Left ventricle myocardium superior (tissue), 1 donor: ENCODE data around the gene GGPS1. TPM values are rescaled to one million over a fixed set of nuclear protein-coding genes. Genes with fewer than 3 reads are reported as not detected.
A peak's percentile ranks its signal among the peaks of the same experiment; 100 is the strongest.
"Not testable (repeated sequence)": the region's sequence is repeated elsewhere in the genome, so short reads cannot be mapped to it uniquely, and the experiment has no call there.

Experiments
- ATAC-seq: fragments of 200-7000 bp; cut with Tn5 transposase; one replicate; pipeline ENCODE4 v1.9.1; 2020; ENCODE audit warnings: mild to moderate bottlenecking, moderate library complexity
- DNase-seq: peaks from one replicate; pipeline ENCODE4 v3.0.0-alpha.2; 2020
- intact Hi-C: fragments of 100-400 bp; cut with micrococcal nuclease; formaldehyde crosslinking; loops from one replicate; pipeline ENCODE4 v1.11.0; 2022
- long read RNA-seq: library from polyadenylated mRNA; unstranded; transcript quantifications from one replicate; pipeline ENCODE4 v2.0.0, GENCODE V29; 2021
- total RNA-seq: library from RNA; stranded (reverse); fragmentation: NEBNext Ultra II Directional; extraction: Animal tissue kit (Norgen Biotek cat#: 25700); gene quantifications from one replicate; pipeline ENCODE4 v1.2.1, GENCODE V29; 2021
- donor health status: DM: no; HTN: yes; CAD: no; lungs with severe emphysema.

The GGPS1 gene
- 29.8 TPM for total RNA-seq
- long read RNA-seq, transcript GGPS1-201 (4 exons, 2,895 nt) = major isoform, 34 of 40 reads
- long read RNA-seq, partial matches to known transcripts = 4 of 40 reads
- long read RNA-seq, other reads (novel, unspliced or antisense) = 1 of 40 reads

- intact Hi-C loops = loop anchor here (5.0 kb wide), 1 partner anchor 39 kb away; the partner anchor contains the start of gene TBCE
- peak; percentile 93 for ATAC-seq
- peak; percentile 98 for DNase-seq
Measured at GRCh38 chr1:235328271-235329138, at the start of gene GGPS1. Gene GGPS1, plus strand, starts transcription at chr1:235328570. Its CDS starts 6,695 bp downstream, at chr1:235335265.

GRCh38 chr1:235278915-235279292 is 49.5 kb upstream of the GGPS1 start:
- DNase-seq (no peak), ATAC-seq (no peak)
- intact Hi-C loops = no loop called here

GRCh38 chr1:235279694-235280093 is 48.7 kb upstream of the GGPS1 start:
- intact Hi-C loops = no loop called here
- ATAC-seq (no peak), DNase-seq (no peak)

- ATAC-seq (no peak), DNase-seq (no peak)
- intact Hi-C loops = no loop called here
Measured at GRCh38 chr1:235280467-235280866, 47.9 kb upstream of the GGPS1 start.

- DNase-seq, ATAC-seq, intact Hi-C loops: not testable (repeated sequence)
Measured at GRCh38 chr1:235283636-235284035, 44.7 kb upstream of the GGPS1 start.

GRCh38 chr1:235284231-235284769 is 44.1 kb upstream of the GGPS1 start:
- no peak for ATAC-seq
- no peak for DNase-seq
- intact Hi-C loops = no loop called here

GRCh38 chr1:235286667-235287066 is 41.7 kb upstream of the GGPS1 start:
- intact Hi-C loops = no loop called here
- ATAC-seq (no peak), DNase-seq (no peak)

GRCh38 chr1:235287208-235287882 is 41.0 kb upstream of the GGPS1 start:
- no peak for DNase-seq
- ATAC-seq = no peak
- intact Hi-C loops = no loop called here

GRCh38 chr1:235289859-235290739 is 38.3 kb upstream of the GGPS1 start:
- no peak for DNase-seq
- no peak for ATAC-seq
- intact Hi-C loops = no loop called here

GRCh38 chr1:235290740-235291502 is 37.4 kb upstream of the GGPS1 start:
- intact Hi-C loops = no loop called here

GRCh38 chr1:235291599-235292091 is 36.7 kb upstream of the GGPS1 start:
- intact Hi-C loops = no loop called here
- DNase-seq (no peak), ATAC-seq (no peak)

More at GRCh38 chr1:235290740-235291502, 37.4 kb upstream of the GGPS1 start:
- no peak for DNase-seq
- ATAC-seq = no peak

GRCh38 chr1:235292790-235293189 is 35.6 kb upstream of the GGPS1 start:
- no peak for DNase-seq
- intact Hi-C loops = no loop called here
- ATAC-seq = no peak

GRCh38 chr1:235293322-235293942 is 34.9 kb upstream of the GGPS1 start:
- no peak for ATAC-seq
- intact Hi-C loops = no loop called here
- no peak for DNase-seq

GRCh38 chr1:235295902-235296350 is 32.4 kb upstream of the GGPS1 start:
- DNase-seq (no peak), ATAC-seq (no peak)
- intact Hi-C loops = no loop called here

GRCh38 chr1:235296729-235297128 is 31.6 kb upstream of the GGPS1 start:
- intact Hi-C loops = no loop called here
- DNase-seq (no peak), ATAC-seq (no peak)

- no peak for ATAC-seq
- intact Hi-C loops = no loop called here
- DNase-seq = no peak
Measured at GRCh38 chr1:235297579-235297978, 30.8 kb upstream of the GGPS1 start.

GRCh38 chr1:235298758-235299157 is 29.6 kb upstream of the GGPS1 start:
- ATAC-seq (no peak), DNase-seq (no peak)
- intact Hi-C loops = no loop called here
